NOMO-1 treated with dmso at 0.1 percent for 144 hours (cell line): ENCODE measurements around the gene NCAPG2.

Experiments used
- DNase-seq: peaks from one replicate; lab custom pipeline; 2025; ENCODE audit not compliant: unreplicated experiment; lab: John Stamatoyannopoulos, UW

The NCAPG2 gene

DNA sequence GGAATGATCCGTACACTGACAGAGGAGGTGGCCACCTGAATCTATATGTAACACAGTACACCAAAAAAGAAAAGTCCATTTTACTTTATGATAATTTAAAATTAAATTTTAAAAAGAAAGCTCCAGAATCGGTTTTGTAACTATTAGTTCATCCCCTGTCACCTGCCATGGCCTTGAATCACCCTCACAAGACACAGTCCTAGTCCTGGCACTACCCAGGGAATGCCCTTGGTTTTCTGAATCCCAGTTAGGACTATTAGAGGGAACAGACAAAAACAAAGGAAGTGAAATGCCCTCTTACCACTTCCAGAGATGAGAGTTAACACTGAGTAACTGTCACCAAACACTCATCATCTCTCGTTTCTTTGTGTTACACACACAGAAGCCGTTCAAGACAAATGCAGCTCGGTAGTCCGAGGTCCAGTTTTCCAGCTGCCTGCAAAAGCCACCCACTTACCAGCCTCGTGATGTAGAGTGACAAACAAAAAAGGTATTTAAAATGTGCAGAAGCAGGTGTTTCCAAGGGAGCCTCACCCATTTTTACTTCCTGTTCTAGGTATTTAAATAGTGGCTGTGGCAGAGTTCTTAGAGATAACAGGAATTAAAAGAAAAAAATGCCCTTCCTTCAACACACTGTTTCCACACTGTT is 123.0 kb downstream of the NCAPG2 start:
- DNase-seq: no peak
